Endothelial cell of umbilical vein (primary cell): ENCODE measurements around the gene CELSR1. TPM values are rescaled to one million over a fixed set of nuclear protein-coding genes. Genes with fewer than 3 reads are reported as not detected.

Source experiments
- BruUV-seq: library from RNA; stranded (reverse); fragments of 400-500 nt; replicated peaks from 2 replicates; lab custom pipeline; 2021; lab: Mats Ljungman, UMichigan
- CTCF ChIA-PET: fragments of 300-600, 350-600 bp; sonication (Branson Sonifier 250); formaldehyde crosslinking; loops from one replicate; lab custom pipeline; 2021; ENCODE audit warnings: antibody characterized with exemption, inconsistent platforms; lab: Charles Lee
- POLR2A ChIA-PET: fragments of 300-600, 350-600 bp; sonication (Branson Sonifier 250); formaldehyde crosslinking; loops from one replicate; lab custom pipeline; 2021; ENCODE audit warnings: antibody characterized with exemption, inconsistent platforms; lab: Charles Lee
- DNase-seq: peaks from one replicate; pipeline ENCODE4 v3.0.0-alpha.2; 2011; ENCODE audit warnings: low read depth, low spot score
- FAIRE-seq: peaks from 2 replicates; lab custom pipeline; 2011; peaks lifted over from hg19 to GRCh38; lab: Jason Lieb, UNC
- H2AFZ ChIP-seq: 2 replicates; pipeline ENCODE4 v1.6.0; 2012; ENCODE audit warnings: low read depth, low read length, control low read depth, inconsistent platforms
- H3K27ac ChIP-seq: 2 replicates; pipeline ENCODE4 v1.5.1; 2011; ENCODE audit warnings: low read depth, mild to moderate bottlenecking, control low read depth, low read length, moderate library complexity; ENCODE audit not compliant: insufficient read depth
- H3K27me3 ChIP-seq, 2 experiments: 2 replicates each; pipeline versions ENCODE4 v1.6.0 to v1.6.1; 2011; ENCODE audit warnings: low read length in 2 of 2, mixed read lengths in 1 of 2; ENCODE audit not compliant: control insufficient read depth in 2 of 2, insufficient read depth in 2 of 2
- H3K36me3 ChIP-seq, 2 experiments: 2 replicates in 1 of 2; 3 replicates in 1 of 2; pipeline ENCODE4 v1.5.1; 2011; ENCODE audit warnings: low read length in 2 of 2, mild to moderate bottlenecking in 1 of 2, moderate library complexity in 1 of 2; ENCODE audit not compliant: control insufficient read depth in 2 of 2, insufficient read depth in 2 of 2; ENCODE audit errors: extremely low read depth in 1 of 2
- H3K4me1 ChIP-seq: 3 replicates; pipeline ENCODE4 v1.5.1; 2011; ENCODE audit warnings: mild to moderate bottlenecking, low read length; ENCODE audit not compliant: control insufficient read depth, insufficient read depth; ENCODE audit errors: extremely low read depth
- H3K4me2 ChIP-seq: 2 replicates; pipeline ENCODE4 v1.6.1; 2011; ENCODE audit warnings: low read length, control low read depth, mixed read lengths; ENCODE audit not compliant: insufficient read depth
- H3K4me3 ChIP-seq, 3 experiments: fragments of 200-600 bp in 1 of 3; sonication (generic), shearing (Covaris generic) in 1 of 3; replicated peaks in 1 of 3; 2 replicates each; pipeline ENCODE4 v1.5.1; 2011 to 2016; ENCODE audit warnings: control low read depth in 3 of 3, low read length in 3 of 3, mild to moderate bottlenecking in 2 of 3, inconsistent platforms in 1 of 3, low read depth in 1 of 3, moderate library complexity in 1 of 3; ENCODE audit not compliant: insufficient read depth in 1 of 3
- H3K79me2 ChIP-seq: 2 replicates; pipeline ENCODE4 v1.6.0; 2012; ENCODE audit warnings: low read length, inconsistent platforms; ENCODE audit not compliant: control insufficient read depth, insufficient read depth
- H3K9ac ChIP-seq: replicated peaks from 2 replicates; pipeline ENCODE3; 2011; ENCODE audit warnings: low read length, control low read depth; ENCODE audit not compliant: insufficient read depth; ENCODE audit errors: extremely low read depth
- H3K9me1 ChIP-seq: replicated peaks from 3 replicates; pipeline ENCODE4 v1.6.0; 2011; ENCODE audit warnings: mild to moderate bottlenecking, low read length; ENCODE audit not compliant: control insufficient read depth, insufficient read depth; ENCODE audit errors: extremely low read depth
- H3K9me3 ChIP-seq: replicated peaks from 2 replicates; pipeline ENCODE4 v1.5.1; 2012; ENCODE audit warnings: low read length, inconsistent platforms; ENCODE audit not compliant: control insufficient read depth, insufficient read depth
- H4K20me1 ChIP-seq: replicated peaks from 2 replicates; pipeline ENCODE3; 2011; ENCODE audit warnings: mild to moderate bottlenecking, low read length; ENCODE audit not compliant: control insufficient read depth, insufficient read depth; ENCODE audit errors: extremely low read depth
- CTCF ChIP-seq, 2 donors: IDR thresholded peaks; 1 replicate in 1 of 2; 2 replicates in 1 of 2; pipeline ENCODE4 v1.5.1; 2011; ENCODE audit warnings: low read length in 2 of 2, mild to moderate bottlenecking in 2 of 2, moderate library complexity in 2 of 2, control low read depth in 1 of 2, inconsistent platforms in 1 of 2, low read depth in 1 of 2; ENCODE audit not compliant: insufficient read depth in 1 of 2; ENCODE audit errors: extremely low read depth in 1 of 2
- EZH2 ChIP-seq: IDR thresholded peaks from 2 replicates; pipeline ENCODE4 v1.6.1; 2012; ENCODE audit warnings: borderline replicate concordance, low read depth, mild to moderate bottlenecking, moderate library complexity, low read length, inconsistent platforms; ENCODE audit not compliant: severe bottlenecking
- GATA2 ChIP-seq: IDR thresholded peaks from 2 replicates; pipeline ENCODE4 v1.7.0; 2011; ENCODE audit warnings: low read depth, mild to moderate bottlenecking, moderate library complexity, mixed read lengths, low read length; ENCODE audit not compliant: insufficient read length, insufficient read depth
- JUN ChIP-seq: IDR thresholded peaks from 2 replicates; pipeline ENCODE4 v1.6.1; 2011; ENCODE audit warnings: borderline replicate concordance, low read depth; ENCODE audit not compliant: insufficient read length, insufficient read depth
- MYC ChIP-seq: IDR thresholded peaks from one replicate; pipeline ENCODE4 v1.6.1; 2011; ENCODE audit warnings: mild to moderate bottlenecking, low read depth, low read length
- POLR2A ChIP-seq: IDR thresholded peaks from 2 replicates; pipeline ENCODE4 v1.6.1; 2012; ENCODE audit warnings: low read depth, mild to moderate bottlenecking, control low read depth, low read length
- POLR2AphosphoS5 ChIP-seq: IDR thresholded peaks from 2 replicates; pipeline ENCODE4 v1.6.1; 2012; ENCODE audit warnings: low read depth, mild to moderate bottlenecking, control low read depth, low read length, moderate library complexity; ENCODE audit not compliant: insufficient read depth
- dilution Hi-C: fragments of 300-500 bp; cut with MboI; formaldehyde crosslinking; loops from one replicate; pipeline ENCODE4 v1.15.0; 2019; ENCODE audit warnings: low sequenced_read_pairs; ENCODE audit not compliant: extremely low pct_ligation_motif_present
- intact Hi-C: fragments of 100-400 bp; cut with micrococcal nuclease; formaldehyde crosslinking; loops from one replicate; pipeline ENCODE4 v1.10.0; 2022
- polyA plus RNA-seq, 4 experiments: library from polyadenylated mRNA; depleted of rRNA in 3 of 4; stranded (reverse) in 3 of 4; unstranded in 1 of 4; fragments of >200 nt; gene quantifications; 2 replicates each; pipeline versions ENCODE4 v1.2.1 to v1.2.3, GENCODE V29; 2011 to 2012; ENCODE audit warnings: missing spikeins in 1 of 4
- total RNA-seq: library from RNA; stranded (reverse); gene quantifications from 2 replicates; pipeline ENCODE4 v1.2.3, GENCODE V29; 2021

The CELSR1 gene
- total and polyA plus RNA-seq, 2 donors (not counting 3 experiments of a cell fraction or from before 2014, with no cell fraction given) = 3.7 to 5.4 TPM

GRCh38 chr22:46422896-46423295 lies 114.5 kb downstream of the CELSR1 start:
- Histone ChIP-seq H3K9me1 (no peaks in the 10 kb centered on the region), H4K20me1 (no peaks in the 10 kb centered on the region), H3K27me3 (no peaks in the 10 kb centered on the region), H3K9ac (no peak overlapping the region), H3K79me2 (no peaks in the 10 kb centered on the region), H2AFZ (no peak overlapping the region), H3K4me1 (no peaks in the 10 kb centered on the region), H3K4me2 (no peak overlapping the region), H3K4me3 (no peak overlapping the region), H3K36me3 (no peaks in the 10 kb centered on the region), H3K27ac (no peak overlapping the region), H3K9me3 (no peaks in the 10 kb centered on the region)
- TF ChIP-seq JUN (no peak), EZH2 (no peak)
- FAIRE-seq (no peak), DNase-seq (no peak)
- POLR2A ChIA-PET = no interaction called here
- dilution Hi-C loops = no loop called here
- CTCF ChIA-PET = no interaction called here
- intact Hi-C loops = no loop called here
- no TSS peak for BruUV-seq

- DNase-seq (no peak), FAIRE-seq (no peak)
- H2AFZ ChIP-seq = no peak overlapping the region
- no peaks in the 10 kb centered on the region for H3K27me3 ChIP-seq
- intact Hi-C loops = no loop called here
- no peaks in the 10 kb centered on the region for H3K9me3 ChIP-seq
- no peak overlapping the region for H3K27ac ChIP-seq
- H3K9ac ChIP-seq = no peak overlapping the region
- H3K4me2 ChIP-seq = no peak overlapping the region
- no peaks in the 10 kb centered on the region for H3K9me1 ChIP-seq
- no peaks in the 10 kb centered on the region for H3K36me3 ChIP-seq
- dilution Hi-C loops = no loop called here
- CTCF ChIA-PET = no interaction called here
- H3K4me1 ChIP-seq = no peaks in the 10 kb centered on the region
- TF ChIP-seq CTCF (IDR thresholded peaks at IDR 0.05; ENCODE audit: extremely low read depth in 1 of 2, insufficient read depth in 1 of 2, low read depth in 1 of 2, low read length in 2 of 2) = no peak
- no peak for TF ChIP-seq EZH2
- TF ChIP-seq POLR2A = no peak
- TF ChIP-seq POLR2AphosphoS5 = no peak
- no peak for TF ChIP-seq MYC
- TF ChIP-seq GATA2 = no peak
- no TSS peak for BruUV-seq
- no peaks in the 10 kb centered on the region for H3K79me2 ChIP-seq
- POLR2A ChIA-PET = no interaction called here
- no peak overlapping the region for H3K4me3 ChIP-seq
- no peaks in the 10 kb centered on the region for H4K20me1 ChIP-seq
Observed at GRCh38 chr22:46421267-46421666, 116.2 kb downstream of the CELSR1 start.
